ENCODE results near the gene ADCY9.
A peak's percentile ranks its signal among the peaks of the same experiment; 100 is the strongest.

The ADCY9 gene

GRCh38 chr16:4123616-4124300 is 7.5 kb upstream of the ADCY9 start:
- DNase-seq (ENCODE audit: low read depth), result no peak

- no peak for DNase-seq (ENCODE audit: low read depth)
Measured at GRCh38 chr16:4120176-4120575, 3.9 kb upstream of the ADCY9 start.

- DNase-seq (ENCODE audit: low read depth), result no peak
Measured at GRCh38 chr16:4117250-4117578, 972 bp upstream of the ADCY9 start.

GRCh38 chr16:4115949-4116318 is 308 bp downstream of the ADCY9 start:
- no peak for DNase-seq (ENCODE audit: low read depth)

- peak; percentile 23 for DNase-seq (ENCODE audit: low read depth)
Measured at GRCh38 chr16:4115209-4115948, 863 bp downstream of the ADCY9 start.

- no peak for DNase-seq (ENCODE audit: low read depth)
Measured at GRCh38 chr16:4114257-4115208, 1.7 kb downstream of the ADCY9 start.

- DNase-seq (ENCODE audit: low read depth), result no peak
Measured at GRCh38 chr16:4113358-4114256, 2.6 kb downstream of the ADCY9 start.

GRCh38 chr16:4111748-4112696 is 4.2 kb downstream of the ADCY9 start:
- DNase-seq (ENCODE audit: low read depth), result no peak

- no peak for DNase-seq (ENCODE audit: low read depth)
Measured at GRCh38 chr16:4110680-4111079, 5.6 kb downstream of the ADCY9 start.

- no peak for DNase-seq (ENCODE audit: low read depth)
Measured at GRCh38 chr16:4110065-4110464, 6.2 kb downstream of the ADCY9 start.

- no peak for DNase-seq (ENCODE audit: low read depth)
Measured at GRCh38 chr16:4109250-4109736, 6.9 kb downstream of the ADCY9 start.

- DNase-seq (ENCODE audit: low read depth), result no peak
Measured at GRCh38 chr16:4106516-4106915, 9.7 kb downstream of the ADCY9 start.

GRCh38 chr16:4105848-4106247 is 10.4 kb downstream of the ADCY9 start:
- DNase-seq (ENCODE audit: low read depth), result no peak

- DNase-seq (ENCODE audit: low read depth), result no peak
Measured at GRCh38 chr16:4103745-4104144, 12.5 kb downstream of the ADCY9 start.

- no peak for DNase-seq (ENCODE audit: low read depth)
Measured at GRCh38 chr16:4101421-4102219, 14.6 kb downstream of the ADCY9 start.

- DNase-seq (ENCODE audit: low read depth), result no peak
Measured at GRCh38 chr16:4098501-4098900, 17.7 kb downstream of the ADCY9 start.

GRCh38 chr16:4097826-4098240 is 18.4 kb downstream of the ADCY9 start:
- DNase-seq (ENCODE audit: low read depth), result no peak

- DNase-seq (ENCODE audit: low read depth), result no peak
Measured at GRCh38 chr16:4096509-4096908, 19.7 kb downstream of the ADCY9 start.

- no peak for DNase-seq (ENCODE audit: low read depth)
Measured at GRCh38 chr16:4094127-4094773, 22.0 kb downstream of the ADCY9 start.
